GM12878 (cell line): Measurements from ENCODE around the gene CFAP70. TPM values are rescaled to one million over a fixed set of nuclear protein-coding genes. Genes with fewer than 3 reads are reported as not detected.

Source experiments
- ASH2L ChIP-seq: fragments of 300-600, 200-600 bp; sonication (generic); IDR thresholded peaks from 2 replicates; pipeline ENCODE4 v1.6.1; 2017; ENCODE audit warnings: low read depth, mild to moderate bottlenecking, borderline replicate concordance
- BHLHE40 ChIP-seq, 2 experiments: fragments of 450-650 bp in 1 of 2; IDR thresholded peaks; 2 replicates each; pipeline ENCODE4 v1.6.1; 2011 to 2017; ENCODE audit warnings: low read depth in 2 of 2, borderline replicate concordance in 1 of 2, improper control_type of control experiment in 1 of 2, low read length in 1 of 2, mild to moderate bottlenecking in 1 of 2
- CREM ChIP-seq: IDR thresholded peaks from 2 replicates; pipeline ENCODE4 v1.6.1; 2014; ENCODE audit warnings: antibody characterized with exemption, low read depth
- FOXM1 ChIP-seq: IDR thresholded peaks from 2 replicates; pipeline ENCODE4 v1.6.1; 2012; ENCODE audit warnings: low read depth, mild to moderate bottlenecking, inconsistent platforms, low read length, moderate library complexity
- IKZF1 ChIP-seq: fragments of 450-650 bp; conservative IDR thresholded peaks from 2 replicates; pipeline ENCODE4 v1.6.1; 2017; ENCODE audit warnings: antibody characterized with exemption, mild to moderate bottlenecking
- MXI1 ChIP-seq: fragments of 150-350 bp; IDR thresholded peaks from 2 replicates; pipeline ENCODE4 v1.6.1; 2011; ENCODE audit warnings: low read depth, mild to moderate bottlenecking, inconsistent platforms, low read length, improper control_type of control experiment
- NRF1 ChIP-seq: conservative IDR thresholded peaks from 2 replicates; pipeline ENCODE4 v1.6.1; 2011; ENCODE audit warnings: mild to moderate bottlenecking, low read depth, low read length, improper control_type of control experiment
- POLR2AphosphoS5 ChIP-seq: IDR thresholded peaks from 2 replicates; pipeline ENCODE4 v1.6.1; 2011; ENCODE audit warnings: mild to moderate bottlenecking, low read length, inconsistent platforms
- POU2F2 ChIP-seq: IDR thresholded peaks from 3 replicates; pipeline ENCODE4 v1.6.1; 2011; ENCODE audit warnings: low read depth, mild to moderate bottlenecking, low read length, borderline replicate concordance
- RAD21 ChIP-seq: IDR thresholded peaks from 2 replicates; pipeline ENCODE4 v1.6.1; 2011; ENCODE audit warnings: mild to moderate bottlenecking, low read depth, low read length, moderate library complexity; ENCODE audit not compliant: insufficient read depth
- RBBP5 ChIP-seq: fragments of 200-600 bp; sonication (generic); conservative IDR thresholded peaks from 2 replicates; pipeline ENCODE4 v1.6.1; 2016
- SMAD5 ChIP-seq: IDR thresholded peaks from 2 replicates; pipeline ENCODE4 v1.6.1; 2016; ENCODE audit warnings: antibody characterized with exemption, low read depth
- SMARCA5 ChIP-seq: fragments of 450-650 bp; IDR thresholded peaks from 2 replicates; pipeline ENCODE4 v1.6.1; 2017; ENCODE audit warnings: mild to moderate bottlenecking
- SUPT20H ChIP-seq: IDR thresholded peaks from 2 replicates; pipeline ENCODE4 v1.6.1; 2011; ENCODE audit warnings: low read depth, mild to moderate bottlenecking, low read length, moderate library complexity, borderline replicate concordance; ENCODE audit not compliant: control insufficient read depth
- TBL1XR1 ChIP-seq: IDR thresholded peaks from 2 replicates; pipeline ENCODE4 v1.6.1; 2012; ENCODE audit warnings: low read depth, low read length, improper control_type of control experiment
- TCF7 ChIP-seq: IDR thresholded peaks from 2 replicates; pipeline ENCODE4 v1.6.1; 2014; ENCODE audit warnings: antibody characterized with exemption, borderline replicate concordance
- ZNF217 ChIP-seq: fragments of 450-650 bp; IDR thresholded peaks from 2 replicates; pipeline ENCODE4 v1.6.1; 2017; ENCODE audit warnings: antibody characterized with exemption, mild to moderate bottlenecking
- polyA plus RNA-seq, 11 experiments: library from polyadenylated mRNA; depleted of rRNA in 4 of 11; unstranded in 6 of 11; stranded (reverse) in 5 of 11; fragments of >200 nt; fragmentation: Nextera tagmentation in 4 of 11; fragmentation: Illumina TruSeq in 1 of 11; extraction: Ambion mirVana in 4 of 11; extraction: Trizol in 1 of 11; gene quantifications; 1 replicate in 1 of 11; 2 replicates in 10 of 11; pipeline versions ENCODE4 v1.2.1 to v1.2.3, GENCODE V29; 2011 to 2016; ENCODE audit warnings: inconsistent platforms in 2 of 11, missing spikeins in 2 of 11, low read depth in 1 of 11
- total RNA-seq, 4 experiments: library from RNA; depleted of rRNA in 3 of 4; stranded (reverse); fragments of >200 nt in 3 of 4; fragmentation: Illumina TruSeq in 1 of 4; extraction: Trizol in 1 of 4; gene quantifications; 2 replicates each; pipeline versions ENCODE4 v1.2.1 to v1.2.3, GENCODE V29; 2013 to 2021
- TF ChIP-seq, protein P1 (sequence below): IDR thresholded peaks from 2 replicates; pipeline ENCODE4 v1.6.1; 2011; ENCODE audit warnings: borderline replicate concordance, low read depth, mild to moderate bottlenecking, moderate library complexity, mixed read lengths, low read length; ENCODE audit not compliant: insufficient read depth; ENCODE audit errors: extremely low read length
- TF ChIP-seq, protein P2 (sequence below): fragments of 450-650 bp; IDR thresholded peaks from 2 replicates; pipeline ENCODE4 v1.6.1; 2017; ENCODE audit warnings: borderline replicate concordance
- TF ChIP-seq, protein P3 (sequence below): IDR thresholded peaks from 2 replicates; pipeline ENCODE4 v1.6.1; 2011; ENCODE audit warnings: low read depth, low read length, improper control_type of control experiment, borderline replicate concordance
- TF ChIP-seq, protein P4 (sequence below): fragments of 450-650 bp; IDR thresholded peaks from 2 replicates; pipeline ENCODE4 v1.6.1; 2017; ENCODE audit warnings: mild to moderate bottlenecking, moderate library complexity

Gene CFAP70
- total and polyA plus RNA-seq, 10 of the 15 experiments (the other 5 are each of a cell fraction or from before 2014, with no cell fraction given): 0.21 to 1.1 (median 0.42) TPM

DNA sequence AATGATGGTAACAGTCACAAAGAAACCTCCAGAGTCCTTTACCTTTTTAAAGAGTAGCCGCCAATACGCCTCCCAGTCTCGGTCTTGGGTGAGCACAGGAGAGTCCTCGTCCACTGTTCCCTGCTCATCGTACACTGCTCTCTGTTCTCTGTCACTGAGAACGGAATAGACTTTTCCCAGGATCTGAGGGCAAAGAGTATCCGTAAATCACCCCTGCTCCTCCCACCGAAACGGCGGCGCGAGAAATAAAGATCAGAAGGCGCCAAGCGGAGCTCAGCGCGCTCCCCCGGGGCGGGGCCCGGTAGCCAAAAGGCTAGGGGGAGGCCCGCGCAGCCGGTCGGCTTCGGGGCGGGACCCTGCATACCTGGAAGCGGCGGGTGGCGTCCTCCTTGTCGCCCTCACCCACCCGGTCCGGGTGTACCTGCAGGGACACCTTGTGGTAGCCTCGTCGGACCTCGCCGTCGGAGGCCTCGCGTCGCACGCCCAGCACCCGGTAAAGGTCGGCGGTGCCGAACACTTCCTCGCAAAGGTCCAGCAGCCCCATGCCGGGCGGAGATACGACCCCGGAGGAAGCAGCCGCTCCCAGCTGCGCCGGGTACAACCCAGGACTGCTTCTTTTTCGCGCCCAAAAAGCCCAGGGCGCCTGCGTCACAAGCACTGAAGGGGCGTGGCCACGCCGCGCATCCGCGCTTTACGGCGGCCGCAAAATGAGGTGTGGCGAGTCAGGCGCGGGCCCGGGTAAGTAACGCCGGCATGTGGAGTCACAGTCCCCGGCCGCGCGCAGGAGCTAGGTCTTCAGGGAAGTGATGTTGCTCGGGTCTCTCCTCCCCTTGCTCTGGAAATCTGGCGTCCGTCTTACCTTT is 111.8 kb downstream of the CFAP70 start, which contains the start of gene DNAJC9 (continued):
- TF ChIP-seq, protein P1, sequence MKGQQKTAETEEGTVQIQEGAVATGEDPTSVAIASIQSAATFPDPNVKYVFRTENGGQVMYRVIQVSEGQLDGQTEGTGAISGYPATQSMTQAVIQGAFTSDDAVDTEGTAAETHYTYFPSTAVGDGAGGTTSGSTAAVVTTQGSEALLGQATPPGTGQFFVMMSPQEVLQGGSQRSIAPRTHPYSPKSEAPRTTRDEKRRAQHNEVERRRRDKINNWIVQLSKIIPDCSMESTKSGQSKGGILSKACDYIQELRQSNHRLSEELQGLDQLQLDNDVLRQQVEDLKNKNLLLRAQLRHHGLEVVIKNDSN: no peak
- TF ChIP-seq, protein P2, sequence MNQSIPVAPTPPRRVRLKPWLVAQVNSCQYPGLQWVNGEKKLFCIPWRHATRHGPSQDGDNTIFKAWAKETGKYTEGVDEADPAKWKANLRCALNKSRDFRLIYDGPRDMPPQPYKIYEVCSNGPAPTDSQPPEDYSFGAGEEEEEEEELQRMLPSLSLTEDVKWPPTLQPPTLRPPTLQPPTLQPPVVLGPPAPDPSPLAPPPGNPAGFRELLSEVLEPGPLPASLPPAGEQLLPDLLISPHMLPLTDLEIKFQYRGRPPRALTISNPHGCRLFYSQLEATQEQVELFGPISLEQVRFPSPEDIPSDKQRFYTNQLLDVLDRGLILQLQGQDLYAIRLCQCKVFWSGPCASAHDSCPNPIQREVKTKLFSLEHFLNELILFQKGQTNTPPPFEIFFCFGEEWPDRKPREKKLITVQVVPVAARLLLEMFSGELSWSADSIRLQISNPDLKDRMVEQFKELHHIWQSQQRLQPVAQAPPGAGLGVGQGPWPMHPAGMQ: no peak
- TF ChIP-seq, protein P3, sequence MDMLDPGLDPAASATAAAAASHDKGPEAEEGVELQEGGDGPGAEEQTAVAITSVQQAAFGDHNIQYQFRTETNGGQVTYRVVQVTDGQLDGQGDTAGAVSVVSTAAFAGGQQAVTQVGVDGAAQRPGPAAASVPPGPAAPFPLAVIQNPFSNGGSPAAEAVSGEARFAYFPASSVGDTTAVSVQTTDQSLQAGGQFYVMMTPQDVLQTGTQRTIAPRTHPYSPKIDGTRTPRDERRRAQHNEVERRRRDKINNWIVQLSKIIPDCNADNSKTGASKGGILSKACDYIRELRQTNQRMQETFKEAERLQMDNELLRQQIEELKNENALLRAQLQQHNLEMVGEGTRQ: no peak; the same call in none of the 2 replicates
- peak; percentile 41; the same call in 1 of the 2 replicates for TF ChIP-seq FOXM1
- TF ChIP-seq SMAD5: peak; percentile 93; the same call in 1 of the 2 replicates
- peak; percentile 59 for TF ChIP-seq NRF1
- no peak for TF ChIP-seq RBBP5
- no peak for TF ChIP-seq ZNF217
- TF ChIP-seq CREM: peak; percentile 84
- peak; percentile 96 for TF ChIP-seq POLR2AphosphoS5
- no peak for TF ChIP-seq SUPT20H
- 0 out of 3 replicates have a peak, but pooled peaks have one; percentile 80 for TF ChIP-seq POU2F2
- TF ChIP-seq SMARCA5: no peak
- no peak for TF ChIP-seq TCF7
- peak; percentile 76 for TF ChIP-seq IKZF1
- 0 out of 2 replicates have a peak, but pooled peaks have one; percentile 52 for TF ChIP-seq ASH2L
- no peak for TF ChIP-seq TBL1XR1
- TF ChIP-seq BHLHE40 (IDR thresholded peaks at IDR 0.05; ENCODE audit: borderline replicate concordance in 1 of 2, low read depth in 2 of 2, low read length in 1 of 2): peak in 1 of 2 experiments; percentile 68; a peak in 2 of 4 replicates
- peak; percentile 99 for TF ChIP-seq MXI1
- TF ChIP-seq, protein P4, sequence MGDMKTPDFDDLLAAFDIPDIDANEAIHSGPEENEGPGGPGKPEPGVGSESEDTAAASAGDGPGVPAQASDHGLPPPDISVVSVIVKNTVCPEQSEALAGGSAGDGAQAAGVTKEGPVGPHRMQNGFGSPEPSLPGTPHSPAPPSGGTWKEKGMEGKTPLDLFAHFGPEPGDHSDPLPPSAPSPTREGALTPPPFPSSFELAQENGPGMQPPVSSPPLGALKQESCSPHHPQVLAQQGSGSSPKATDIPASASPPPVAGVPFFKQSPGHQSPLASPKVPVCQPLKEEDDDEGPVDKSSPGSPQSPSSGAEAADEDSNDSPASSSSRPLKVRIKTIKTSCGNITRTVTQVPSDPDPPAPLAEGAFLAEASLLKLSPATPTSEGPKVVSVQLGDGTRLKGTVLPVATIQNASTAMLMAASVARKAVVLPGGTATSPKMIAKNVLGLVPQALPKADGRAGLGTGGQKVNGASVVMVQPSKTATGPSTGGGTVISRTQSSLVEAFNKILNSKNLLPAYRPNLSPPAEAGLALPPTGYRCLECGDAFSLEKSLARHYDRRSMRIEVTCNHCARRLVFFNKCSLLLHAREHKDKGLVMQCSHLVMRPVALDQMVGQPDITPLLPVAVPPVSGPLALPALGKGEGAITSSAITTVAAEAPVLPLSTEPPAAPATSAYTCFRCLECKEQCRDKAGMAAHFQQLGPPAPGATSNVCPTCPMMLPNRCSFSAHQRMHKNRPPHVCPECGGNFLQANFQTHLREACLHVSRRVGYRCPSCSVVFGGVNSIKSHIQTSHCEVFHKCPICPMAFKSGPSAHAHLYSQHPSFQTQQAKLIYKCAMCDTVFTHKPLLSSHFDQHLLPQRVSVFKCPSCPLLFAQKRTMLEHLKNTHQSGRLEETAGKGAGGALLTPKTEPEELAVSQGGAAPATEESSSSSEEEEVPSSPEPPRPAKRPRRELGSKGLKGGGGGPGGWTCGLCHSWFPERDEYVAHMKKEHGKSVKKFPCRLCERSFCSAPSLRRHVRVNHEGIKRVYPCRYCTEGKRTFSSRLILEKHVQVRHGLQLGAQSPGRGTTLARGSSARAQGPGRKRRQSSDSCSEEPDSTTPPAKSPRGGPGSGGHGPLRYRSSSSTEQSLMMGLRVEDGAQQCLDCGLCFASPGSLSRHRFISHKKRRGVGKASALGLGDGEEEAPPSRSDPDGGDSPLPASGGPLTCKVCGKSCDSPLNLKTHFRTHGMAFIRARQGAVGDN: 0 out of 2 replicates have a peak, but pooled peaks have one; percentile 40
- TF ChIP-seq RAD21: no peak
